ENCODE results near the gene RORC. TPM values are rescaled to one million over a fixed set of nuclear protein-coding genes. Genes with fewer than 3 reads are reported as not detected.
A peak's percentile ranks its signal among the peaks of the same experiment; 100 is the strongest.

RORC gene
- total RNA-seq, 2 donors from 2014 or later, result not detected

DNA sequence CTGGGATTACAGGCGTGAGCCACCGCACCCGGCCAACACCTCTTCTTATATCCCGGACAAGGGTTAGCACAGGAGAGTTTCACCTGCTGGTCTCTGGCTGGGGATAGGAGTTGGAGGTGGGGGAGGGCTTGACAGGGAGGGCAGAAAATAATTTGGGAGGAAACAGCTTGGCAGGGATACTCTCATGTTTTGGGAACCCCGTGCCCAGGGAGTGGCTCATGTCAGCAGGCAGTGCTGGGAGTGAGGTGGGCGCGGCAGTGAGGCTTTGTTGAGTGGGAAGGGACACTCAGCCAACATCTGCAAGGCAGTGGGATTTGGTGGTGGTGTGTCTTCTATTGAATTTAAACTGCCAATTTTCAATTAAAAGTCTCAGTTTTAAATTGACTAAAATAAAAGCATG lies 23.1 kb upstream of the RORC start:
- peaks cover 57% of the 10 kb centered on the region for H3K27me3 Mint-ChIP-seq (ENCODE audit: insufficient read depth)
- Histone ChIP-seq H3K27ac (ENCODE audit: low read depth, low read length) (no peak overlapping the region), H3K27me3 (ENCODE audit: control insufficient read depth, insufficient read depth, low read length, poor library complexity, severe bottlenecking) (no peaks in the 10 kb centered on the region), H3K9ac (ENCODE audit: extremely low read depth, low read length, poor library complexity, severe bottlenecking) (no peak overlapping the region), H3K4me3 (ENCODE audit: low read length) (no peak overlapping the region), H3K9me3 (ENCODE audit: control insufficient read depth, low read length) (no peaks in the 10 kb centered on the region), H3K36me3 (ENCODE audit: control insufficient read depth, insufficient read depth, low read length) (no peaks in the 10 kb centered on the region), H3K4me1 (ENCODE audit: control insufficient read depth, insufficient read depth, low read length) (no peaks in the 10 kb centered on the region)
- H3K4me1 Mint-ChIP-seq, result no peaks in the 10 kb centered on the region
- peak; percentile 32 for DNase-seq
- TF ChIP-seq, protein P1, sequence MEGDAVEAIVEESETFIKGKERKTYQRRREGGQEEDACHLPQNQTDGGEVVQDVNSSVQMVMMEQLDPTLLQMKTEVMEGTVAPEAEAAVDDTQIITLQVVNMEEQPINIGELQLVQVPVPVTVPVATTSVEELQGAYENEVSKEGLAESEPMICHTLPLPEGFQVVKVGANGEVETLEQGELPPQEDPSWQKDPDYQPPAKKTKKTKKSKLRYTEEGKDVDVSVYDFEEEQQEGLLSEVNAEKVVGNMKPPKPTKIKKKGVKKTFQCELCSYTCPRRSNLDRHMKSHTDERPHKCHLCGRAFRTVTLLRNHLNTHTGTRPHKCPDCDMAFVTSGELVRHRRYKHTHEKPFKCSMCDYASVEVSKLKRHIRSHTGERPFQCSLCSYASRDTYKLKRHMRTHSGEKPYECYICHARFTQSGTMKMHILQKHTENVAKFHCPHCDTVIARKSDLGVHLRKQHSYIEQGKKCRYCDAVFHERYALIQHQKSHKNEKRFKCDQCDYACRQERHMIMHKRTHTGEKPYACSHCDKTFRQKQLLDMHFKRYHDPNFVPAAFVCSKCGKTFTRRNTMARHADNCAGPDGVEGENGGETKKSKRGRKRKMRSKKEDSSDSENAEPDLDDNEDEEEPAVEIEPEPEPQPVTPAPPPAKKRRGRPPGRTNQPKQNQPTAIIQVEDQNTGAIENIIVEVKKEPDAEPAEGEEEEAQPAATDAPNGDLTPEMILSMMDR (conservative IDR thresholded peaks at IDR 0.05), result no peak
- H3K27ac Mint-ChIP-seq, result no peak overlapping the region
- H3K9me3 Mint-ChIP-seq, result no peaks in the 10 kb centered on the region
- 96 to 100% methylated on average over 6 to 7 of the region's 7 CpGs for WGBS, 2 experiments (ENCODE audit: insufficient coverage in 1 of 2, insufficient read length in 1 of 2)
- no peaks in the 10 kb centered on the region for H3K36me3 Mint-ChIP-seq (ENCODE audit: low read depth)
- H3K4me3 Mint-ChIP-seq, result no peak overlapping the region

DNA sequence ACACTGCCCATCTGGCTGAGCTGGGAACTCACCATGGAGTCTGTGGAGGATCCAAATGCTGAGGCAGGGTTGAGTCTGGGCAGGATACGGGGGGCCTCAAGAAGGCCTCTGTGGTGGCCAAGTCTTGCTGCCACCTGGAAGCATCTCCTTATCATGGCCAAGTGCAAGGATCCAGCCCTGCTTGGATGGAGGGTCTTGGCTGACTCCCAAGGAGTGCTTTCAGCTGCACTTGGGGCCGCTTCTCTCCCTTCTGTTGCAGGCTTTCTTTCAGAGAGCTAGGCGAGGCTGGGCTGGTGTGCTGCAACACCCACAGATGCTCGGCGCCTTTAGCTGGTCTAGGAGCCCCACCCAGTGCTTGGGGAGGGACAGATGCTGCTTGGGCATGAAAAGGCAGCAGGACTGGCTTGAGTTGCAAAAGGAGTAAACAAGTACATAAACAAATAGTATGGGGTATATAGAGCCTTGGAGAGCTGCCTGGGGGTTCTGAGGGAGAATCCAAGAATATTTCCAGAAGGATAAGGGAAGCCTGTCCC lies 21.9 kb upstream of the RORC start, which contains the start of gene THEM5:
TSS of gene THEM5 (minus strand) at position 302 of the 533 bp plus-strand sequence. CDS start at position 155, 147 bp downstream.
- Histone ChIP-seq H3K4me1 (ENCODE audit: control insufficient read depth, insufficient read depth, low read length) (no peaks in the 10 kb centered on the region), H3K27me3 (ENCODE audit: control insufficient read depth, insufficient read depth, low read length, poor library complexity, severe bottlenecking) (no peaks in the 10 kb centered on the region), H3K27ac (ENCODE audit: low read depth, low read length) (no peak within 1 kb of the TSS), H3K4me3 (ENCODE audit: low read length) (no peak within 1 kb of the TSS), H3K36me3 (ENCODE audit: control insufficient read depth, insufficient read depth, low read length) (no peaks in the 10 kb centered on the region), H3K9me3 (ENCODE audit: control insufficient read depth, low read length) (no peaks in the 10 kb centered on the region), H3K9ac (ENCODE audit: extremely low read depth, low read length, poor library complexity, severe bottlenecking) (no peak within 1 kb of the TSS)
- Mint-ChIP-seq H3K4me3 (no peak within 1 kb of the TSS), H3K4me1 (no peaks in the 10 kb centered on the region), H3K9me3 (no peaks in the 10 kb centered on the region), H3K27me3 (ENCODE audit: insufficient read depth) (peaks cover 46% of the 10 kb centered on the region), H3K36me3 (ENCODE audit: low read depth) (no peaks in the 10 kb centered on the region), H3K27ac (no peak within 1 kb of the TSS)
- TF ChIP-seq, protein P1 (conservative IDR thresholded peaks at IDR 0.05), result no peak
- no peak for DNase-seq
- WGBS, 2 experiments (ENCODE audit: insufficient coverage in 1 of 2, insufficient read length in 1 of 2), result 80 to 86% methylated on average over 1 to 5 of the region's 5 CpGs

DNA sequence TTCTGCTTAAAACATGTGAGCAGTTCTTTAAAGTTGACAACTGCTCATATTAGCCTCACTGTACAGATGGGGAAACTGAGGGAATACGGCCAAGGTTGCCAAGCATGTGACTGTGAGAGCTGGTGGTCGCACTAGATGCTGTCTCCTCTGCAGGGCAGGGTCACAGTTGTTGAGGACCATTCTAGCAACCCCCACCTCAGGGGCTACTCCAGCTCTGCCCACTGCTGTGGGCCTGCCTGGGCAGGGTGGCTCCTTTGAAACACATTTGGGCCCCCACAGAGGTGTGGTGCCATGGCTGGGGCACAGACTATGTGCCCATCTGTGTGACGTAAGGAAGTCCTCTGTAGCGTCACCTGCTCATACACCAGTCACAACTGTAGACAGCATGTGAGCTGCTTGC lies 21.1 kb upstream of the RORC start:
- TF ChIP-seq, protein P1 (conservative IDR thresholded peaks at IDR 0.05), result no peak
- no peaks in the 10 kb centered on the region for H3K36me3 ChIP-seq (ENCODE audit: control insufficient read depth, insufficient read depth, low read length)
- 94 to 96% methylated on average over 4 of the region's 4 CpGs for WGBS, 2 experiments (ENCODE audit: insufficient coverage in 1 of 2, insufficient read length in 1 of 2)
- no peaks in the 10 kb centered on the region for H3K4me1 Mint-ChIP-seq
- no peaks in the 10 kb centered on the region for H3K4me1 ChIP-seq (ENCODE audit: control insufficient read depth, insufficient read depth, low read length)
- no peaks in the 10 kb centered on the region for H3K9me3 Mint-ChIP-seq
- no peaks in the 10 kb centered on the region for H3K36me3 Mint-ChIP-seq (ENCODE audit: low read depth)
- no peak overlapping the region for H3K27ac Mint-ChIP-seq
- no peaks in the 10 kb centered on the region for H3K27me3 ChIP-seq (ENCODE audit: control insufficient read depth, insufficient read depth, low read length, poor library complexity, severe bottlenecking)
- no peaks in the 10 kb centered on the region for H3K9me3 ChIP-seq (ENCODE audit: control insufficient read depth, low read length)
- no peak overlapping the region for H3K9ac ChIP-seq (ENCODE audit: extremely low read depth, low read length, poor library complexity, severe bottlenecking)
- no peak overlapping the region for H3K27ac ChIP-seq (ENCODE audit: low read depth, low read length)
- no peak overlapping the region for H3K4me3 ChIP-seq (ENCODE audit: low read length)
- peak; percentile 29 for DNase-seq
- no peak overlapping the region for H3K4me3 Mint-ChIP-seq
- peaks cover 39% of the 10 kb centered on the region for H3K27me3 Mint-ChIP-seq (ENCODE audit: insufficient read depth)

Measured in endodermal cell (in vitro differentiated cells).